H9 (cell line): ENCODE measurements around the gene SLC12A4. TPM values are rescaled to one million over a fixed set of nuclear protein-coding genes. Genes with fewer than 3 reads are reported as not detected.

Source experiments
- DNase-seq: peaks from one replicate; pipeline ENCODE4 v3.0.0-alpha.2; 2017
- H2AFZ ChIP-seq: one replicate; pipeline ENCODE4 v1.6.1; 2013; ENCODE audit warnings: mild to moderate bottlenecking, low read length, control low read depth, moderate library complexity
- H2AK5ac ChIP-seq: 2 replicates; pipeline ENCODE4 v1.6.1; 2013; ENCODE audit warnings: low read length, control low read depth, mixed read lengths; ENCODE audit not compliant: insufficient read length
- H2BK120ac ChIP-seq: one replicate; pipeline ENCODE4 v1.6.1; 2013; ENCODE audit warnings: low read depth, mild to moderate bottlenecking, low read length, control low read depth, inconsistent platforms; ENCODE audit not compliant: poor library complexity, severe bottlenecking
- H2BK12ac ChIP-seq: 2 replicates; pipeline ENCODE4 v1.6.1; 2013; ENCODE audit warnings: low read length, control low read depth, mixed read lengths, low read depth; ENCODE audit not compliant: insufficient read length
- H2BK15ac ChIP-seq: 2 replicates; pipeline ENCODE4 v1.6.1; 2013; ENCODE audit warnings: low read depth, low read length, control low read depth
- H2BK20ac ChIP-seq: one replicate; pipeline ENCODE4 v1.6.1; 2013; ENCODE audit warnings: low read depth, mild to moderate bottlenecking, low read length, control low read depth, inconsistent platforms; ENCODE audit not compliant: poor library complexity, severe bottlenecking
- H2BK5ac ChIP-seq: 2 replicates; pipeline ENCODE4 v1.6.1; 2013; ENCODE audit warnings: low read length, control low read depth, mixed read lengths; ENCODE audit not compliant: insufficient read length
- H3K14ac ChIP-seq: 2 replicates; pipeline ENCODE4 v1.6.1; 2013; ENCODE audit warnings: low read length, control low read depth; ENCODE audit not compliant: insufficient read depth
- H3K18ac ChIP-seq: 2 replicates; pipeline ENCODE4 v1.6.1; 2013; ENCODE audit warnings: low read depth, mild to moderate bottlenecking, mixed read lengths, low read length, control low read depth; ENCODE audit not compliant: insufficient read length
- H3K23ac ChIP-seq: 2 replicates; pipeline ENCODE4 v1.6.1; 2013; ENCODE audit warnings: low read length, control low read depth, mixed read lengths, low read depth; ENCODE audit not compliant: insufficient read length
- H3K23me2 ChIP-seq: 2 replicates; pipeline ENCODE4 v1.6.1; 2013; ENCODE audit warnings: low read depth, mild to moderate bottlenecking, mixed read lengths, low read length, control low read depth; ENCODE audit not compliant: insufficient read length, poor library complexity, severe bottlenecking
- H3K27ac ChIP-seq: 2 replicates; pipeline ENCODE4 v1.5.1; 2013; ENCODE audit warnings: low read length, control low read depth, mixed read lengths, low read depth; ENCODE audit not compliant: insufficient read length
- H3K27me3 ChIP-seq: 2 replicates; pipeline ENCODE4 v1.6.1; 2013; ENCODE audit warnings: low read length, control low read depth, inconsistent platforms; ENCODE audit not compliant: insufficient read depth
- H3K4ac ChIP-seq: 2 replicates; pipeline ENCODE4 v1.6.1; 2013; ENCODE audit warnings: low read depth, mild to moderate bottlenecking, control low read depth, inconsistent platforms, low read length, moderate library complexity
- H3K4me1 ChIP-seq: 2 replicates; pipeline ENCODE4 v1.6.1; 2013; ENCODE audit warnings: low read length, control low read depth, inconsistent platforms; ENCODE audit not compliant: insufficient read depth
- H3K4me2 ChIP-seq: 2 replicates; pipeline ENCODE4 v1.6.1; 2013; ENCODE audit warnings: low read length, control low read depth, mixed read lengths; ENCODE audit not compliant: insufficient read length, insufficient read depth
- H3K56ac ChIP-seq: 2 replicates; pipeline ENCODE4 v1.6.1; 2013; ENCODE audit warnings: low read depth, mild to moderate bottlenecking, mixed read lengths, low read length, control low read depth; ENCODE audit not compliant: insufficient read length
- H3K79me1 ChIP-seq: 2 replicates; pipeline ENCODE4 v1.6.1; 2013; ENCODE audit warnings: low read depth, mild to moderate bottlenecking, moderate library complexity, low read length, control low read depth, inconsistent platforms; ENCODE audit not compliant: insufficient read depth, poor library complexity, severe bottlenecking
- H3K79me2 ChIP-seq: 2 replicates; pipeline ENCODE4 v1.6.1; 2013; ENCODE audit warnings: low read length, control low read depth, inconsistent platforms; ENCODE audit not compliant: insufficient read depth
- H3K9ac ChIP-seq: 2 replicates; pipeline ENCODE4 v1.6.1; 2013; ENCODE audit warnings: low read length, control low read depth, mixed read lengths; ENCODE audit not compliant: insufficient read length; ENCODE audit errors: extremely low read depth
- H3K9me3 ChIP-seq: one replicate; pipeline ENCODE4 v1.6.1; 2013; ENCODE audit warnings: low read depth, low read length, inconsistent platforms; ENCODE audit not compliant: control insufficient read depth
- H3T11ph ChIP-seq: one replicate; pipeline ENCODE4 v1.6.1; 2013; ENCODE audit warnings: mild to moderate bottlenecking, low read length, control low read depth, inconsistent platforms
- H4K20me1 ChIP-seq: one replicate; pipeline ENCODE4 v1.6.1; 2013; ENCODE audit not compliant: control insufficient read depth, insufficient read length, insufficient read depth
- H4K5ac ChIP-seq: 2 replicates; pipeline ENCODE4 v1.6.1; 2013; ENCODE audit warnings: low read depth, mild to moderate bottlenecking, mixed read lengths, low read length, control low read depth; ENCODE audit not compliant: insufficient read length
- H4K8ac ChIP-seq: replicated peaks from 2 replicates; pipeline ENCODE4 v1.6.1; 2013; ENCODE audit warnings: low read length, control low read depth, mixed read lengths, low read depth; ENCODE audit not compliant: insufficient read length
- H4K91ac ChIP-seq: 2 replicates; pipeline ENCODE4 v1.6.1; 2013; ENCODE audit warnings: low read depth, mild to moderate bottlenecking, moderate library complexity, mixed read lengths, low read length, control low read depth; ENCODE audit not compliant: insufficient read length
- H3K27ac Mint-ChIP-seq, 3 experiments: 2 replicates in 2 of 3; 3 replicates in 1 of 3; pipeline ENCODE4 v1.8.0; 2020 to 2021; ENCODE audit warnings: mixed read lengths in 3 of 3, mild to moderate bottlenecking in 1 of 3, moderate library complexity in 1 of 3
- H3K27me3 Mint-ChIP-seq: 2 replicates; pipeline ENCODE4 v1.8.0; 2021; ENCODE audit warnings: low read depth, mild to moderate bottlenecking, moderate library complexity, mixed read lengths
- H3K36me3 Mint-ChIP-seq, 3 experiments: 2 replicates in 2 of 3; 3 replicates in 1 of 3; pipeline ENCODE4 v1.8.0; 2020 to 2021; ENCODE audit warnings: low read depth in 3 of 3, mixed read lengths in 3 of 3; ENCODE audit not compliant: insufficient read depth in 1 of 3
- H3K4me1 Mint-ChIP-seq, 2 experiments: 2 replicates each; pipeline ENCODE4 v1.8.0; 2020; ENCODE audit warnings: mixed read lengths in 2 of 2
- H3K4me3 Mint-ChIP-seq, 2 experiments: 2 replicates in 1 of 2; 3 replicates in 1 of 2; pipeline ENCODE4 v1.8.0; 2020 to 2021; ENCODE audit warnings: mild to moderate bottlenecking in 2 of 2, mixed read lengths in 2 of 2, moderate library complexity in 1 of 2
- H3K9me3 Mint-ChIP-seq, 2 experiments: 2 replicates in 1 of 2; 3 replicates in 1 of 2; pipeline ENCODE4 v1.8.0; 2020; ENCODE audit warnings: mild to moderate bottlenecking in 2 of 2, mixed read lengths in 2 of 2, moderate library complexity in 1 of 2
- CTCF ChIP-seq: fragments of 200-600 bp; sonication (generic); conservative IDR thresholded peaks from 3 replicates; pipeline ENCODE4 v1.8.0; 2021; ENCODE audit warnings: antibody characterized with exemption, mild to moderate bottlenecking
- WGBS: extraction: QIAGEN DNeasy Blood & Tissue Kit; methylation state at CpG from one replicate; pipeline ENCODE4 v1.1.7; 2013; ENCODE audit warnings: missing lambda C conversion rate, low lambda C conversion rate, mixed read lengths; ENCODE audit not compliant: insufficient read length; ENCODE audit errors: extremely low coverage; 5-methylcytosine and 5-hydroxymethylcytosine counted together
- total RNA-seq: library from RNA; stranded (reverse); gene quantifications from 2 replicates; pipeline ENCODE4 v1.2.1, GENCODE V29; 2021

SLC12A4 gene
- total RNA-seq, 1 experiment from 2014 or later = 46.7 TPM

DNA sequence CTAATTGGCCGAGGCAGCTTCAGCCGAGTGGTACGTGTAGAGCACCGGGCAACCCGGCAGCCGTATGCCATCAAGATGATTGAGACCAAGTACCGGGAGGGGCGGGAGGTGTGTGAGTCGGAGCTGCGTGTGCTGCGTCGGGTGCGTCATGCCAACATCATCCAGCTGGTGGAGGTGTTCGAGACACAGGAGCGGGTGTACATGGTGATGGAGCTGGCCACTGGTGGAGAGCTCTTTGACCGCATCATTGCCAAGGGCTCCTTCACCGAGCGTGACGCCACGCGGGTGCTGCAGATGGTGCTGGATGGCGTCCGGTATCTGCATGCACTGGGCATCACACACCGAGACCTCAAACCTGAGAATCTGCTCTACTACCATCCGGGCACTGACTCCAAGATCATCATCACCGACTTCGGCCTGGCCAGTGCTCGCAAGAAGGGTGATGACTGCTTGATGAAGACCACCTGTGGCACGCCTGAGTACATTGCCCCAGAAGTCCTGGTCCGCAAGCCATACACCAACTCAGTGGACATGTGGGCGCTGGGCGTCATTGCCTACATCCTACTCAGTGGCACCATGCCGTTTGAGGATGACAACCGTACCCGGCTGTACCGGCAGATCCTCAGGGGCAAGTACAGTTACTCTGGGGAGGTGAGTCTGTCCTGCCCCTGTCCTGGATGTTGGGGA, 59.2 kb downstream of the SLC12A4 start:
- no peak overlapping the region for H3K9ac ChIP-seq
- no peaks in the 10 kb centered on the region for H3K79me2 ChIP-seq
- H2BK15ac ChIP-seq = no peak overlapping the region
- H3K79me1 ChIP-seq = no peaks in the 10 kb centered on the region
- no peak overlapping the region for H4K91ac ChIP-seq
- H3K4me3 Mint-ChIP-seq = no peak overlapping the region
- no peak overlapping the region for H2BK5ac ChIP-seq
- H3K4ac ChIP-seq = no peak overlapping the region
- H3K14ac ChIP-seq = no peak overlapping the region
- H3K23me2 ChIP-seq = no peaks in the 10 kb centered on the region
- no peak overlapping the region for H2BK20ac ChIP-seq
- no peaks in the 10 kb centered on the region for H3K27me3 ChIP-seq
- H3K9me3 Mint-ChIP-seq = no peaks in the 10 kb centered on the region
- no peaks in the 10 kb centered on the region for H3K4me1 ChIP-seq
- H3K27ac Mint-ChIP-seq = no peak overlapping the region
- no peak overlapping the region for H2AFZ ChIP-seq
- no peak overlapping the region for H2AK5ac ChIP-seq
- no peak overlapping the region for H2BK120ac ChIP-seq
- H3T11ph ChIP-seq = no peak overlapping the region
- H3K4me1 Mint-ChIP-seq = peaks cover 0 to 3% of the 10 kb centered on the region in 2 experiments; a peak in 1 of 4 replicates
- H3K27me3 Mint-ChIP-seq = no peaks in the 10 kb centered on the region; the same call in 1 of the 2 replicates
- no peak overlapping the region for H3K4me2 ChIP-seq
- H3K36me3 Mint-ChIP-seq = peaks cover 8 to 34% (median 19%) of the 10 kb centered on the region in 3 experiments; a peak in 6 of 7 replicates
- H3K9me3 ChIP-seq = no peaks in the 10 kb centered on the region
- TF ChIP-seq CTCF = no peak
- DNase-seq = no peak
- no peaks in the 10 kb centered on the region for H4K20me1 ChIP-seq
- H2BK12ac ChIP-seq = no peak overlapping the region
- H3K23ac ChIP-seq = no peak overlapping the region
- no peak overlapping the region for H4K5ac ChIP-seq
- H3K27ac ChIP-seq = no peak overlapping the region
- H3K18ac ChIP-seq = no peak overlapping the region
- no CpG with 5 or more reads among the region's 36 CpGs for WGBS
- no peak overlapping the region for H3K56ac ChIP-seq
- no peak overlapping the region for H4K8ac ChIP-seq
